Measurements from ENCODE around the gene KYAT1. TPM values are rescaled to one million over a fixed set of nuclear protein-coding genes. Genes with fewer than 3 reads are reported as not detected.

Gene KYAT1
- total RNA-seq, 1 experiment from 2014 or later, result 34.1 TPM

DNA sequence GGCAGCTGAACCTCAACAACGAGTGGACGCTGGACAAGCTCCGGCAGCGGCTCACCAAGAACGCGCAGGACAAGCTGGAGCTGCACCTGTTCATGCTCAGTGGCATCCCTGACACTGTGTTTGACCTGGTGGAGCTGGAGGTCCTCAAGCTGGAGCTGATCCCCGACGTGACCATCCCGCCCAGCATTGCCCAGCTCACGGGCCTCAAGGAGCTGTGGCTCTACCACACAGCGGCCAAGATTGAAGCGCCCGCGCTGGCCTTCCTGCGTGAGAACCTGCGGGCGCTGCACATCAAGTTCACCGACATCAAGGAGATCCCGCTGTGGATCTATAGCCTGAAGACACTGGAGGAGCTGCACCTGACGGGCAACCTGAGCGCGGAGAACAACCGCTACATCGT lies 26.6 kb upstream of the KYAT1 start (continued):
- TF ChIP-seq, protein P1, sequence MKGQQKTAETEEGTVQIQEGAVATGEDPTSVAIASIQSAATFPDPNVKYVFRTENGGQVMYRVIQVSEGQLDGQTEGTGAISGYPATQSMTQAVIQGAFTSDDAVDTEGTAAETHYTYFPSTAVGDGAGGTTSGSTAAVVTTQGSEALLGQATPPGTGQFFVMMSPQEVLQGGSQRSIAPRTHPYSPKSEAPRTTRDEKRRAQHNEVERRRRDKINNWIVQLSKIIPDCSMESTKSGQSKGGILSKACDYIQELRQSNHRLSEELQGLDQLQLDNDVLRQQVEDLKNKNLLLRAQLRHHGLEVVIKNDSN (CRISPR knock-in tag; IDR thresholded peaks at IDR 0.05), result no peak
- TF ChIP-seq FOXJ3 (CRISPR knock-in tag; IDR thresholded peaks at IDR 0.05; ENCODE audit: borderline replicate concordance), result no peak
- TF ChIP-seq, protein P2, sequence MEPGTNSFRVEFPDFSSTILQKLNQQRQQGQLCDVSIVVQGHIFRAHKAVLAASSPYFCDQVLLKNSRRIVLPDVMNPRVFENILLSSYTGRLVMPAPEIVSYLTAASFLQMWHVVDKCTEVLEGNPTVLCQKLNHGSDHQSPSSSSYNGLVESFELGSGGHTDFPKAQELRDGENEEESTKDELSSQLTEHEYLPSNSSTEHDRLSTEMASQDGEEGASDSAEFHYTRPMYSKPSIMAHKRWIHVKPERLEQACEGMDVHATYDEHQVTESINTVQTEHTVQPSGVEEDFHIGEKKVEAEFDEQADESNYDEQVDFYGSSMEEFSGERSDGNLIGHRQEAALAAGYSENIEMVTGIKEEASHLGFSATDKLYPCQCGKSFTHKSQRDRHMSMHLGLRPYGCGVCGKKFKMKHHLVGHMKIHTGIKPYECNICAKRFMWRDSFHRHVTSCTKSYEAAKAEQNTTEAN (CRISPR knock-in tag; IDR thresholded peaks at IDR 0.05), result no peak
- TF ChIP-seq, protein P3, sequence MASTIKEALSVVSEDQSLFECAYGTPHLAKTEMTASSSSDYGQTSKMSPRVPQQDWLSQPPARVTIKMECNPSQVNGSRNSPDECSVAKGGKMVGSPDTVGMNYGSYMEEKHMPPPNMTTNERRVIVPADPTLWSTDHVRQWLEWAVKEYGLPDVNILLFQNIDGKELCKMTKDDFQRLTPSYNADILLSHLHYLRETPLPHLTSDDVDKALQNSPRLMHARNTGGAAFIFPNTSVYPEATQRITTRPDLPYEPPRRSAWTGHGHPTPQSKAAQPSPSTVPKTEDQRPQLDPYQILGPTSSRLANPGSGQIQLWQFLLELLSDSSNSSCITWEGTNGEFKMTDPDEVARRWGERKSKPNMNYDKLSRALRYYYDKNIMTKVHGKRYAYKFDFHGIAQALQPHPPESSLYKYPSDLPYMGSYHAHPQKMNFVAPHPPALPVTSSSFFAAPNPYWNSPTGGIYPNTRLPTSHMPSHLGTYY (CRISPR knock-in tag; IDR thresholded peaks at IDR 0.05), result no peak
- TF ChIP-seq SOX15 (CRISPR knock-in tag; IDR thresholded peaks at IDR 0.05), result no peak
- TF ChIP-seq, protein P4, sequence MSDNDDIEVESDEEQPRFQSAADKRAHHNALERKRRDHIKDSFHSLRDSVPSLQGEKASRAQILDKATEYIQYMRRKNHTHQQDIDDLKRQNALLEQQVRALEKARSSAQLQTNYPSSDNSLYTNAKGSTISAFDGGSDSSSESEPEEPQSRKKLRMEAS (CRISPR knock-in tag; IDR thresholded peaks at IDR 0.05), result no peak
- no peak for TF ChIP-seq NFE2L1 (CRISPR knock-in tag; IDR thresholded peaks at IDR 0.05)
- no peak for TF ChIP-seq ZNF423 (CRISPR knock-in tag; IDR thresholded peaks at IDR 0.05)
- TF ChIP-seq, protein P5, sequence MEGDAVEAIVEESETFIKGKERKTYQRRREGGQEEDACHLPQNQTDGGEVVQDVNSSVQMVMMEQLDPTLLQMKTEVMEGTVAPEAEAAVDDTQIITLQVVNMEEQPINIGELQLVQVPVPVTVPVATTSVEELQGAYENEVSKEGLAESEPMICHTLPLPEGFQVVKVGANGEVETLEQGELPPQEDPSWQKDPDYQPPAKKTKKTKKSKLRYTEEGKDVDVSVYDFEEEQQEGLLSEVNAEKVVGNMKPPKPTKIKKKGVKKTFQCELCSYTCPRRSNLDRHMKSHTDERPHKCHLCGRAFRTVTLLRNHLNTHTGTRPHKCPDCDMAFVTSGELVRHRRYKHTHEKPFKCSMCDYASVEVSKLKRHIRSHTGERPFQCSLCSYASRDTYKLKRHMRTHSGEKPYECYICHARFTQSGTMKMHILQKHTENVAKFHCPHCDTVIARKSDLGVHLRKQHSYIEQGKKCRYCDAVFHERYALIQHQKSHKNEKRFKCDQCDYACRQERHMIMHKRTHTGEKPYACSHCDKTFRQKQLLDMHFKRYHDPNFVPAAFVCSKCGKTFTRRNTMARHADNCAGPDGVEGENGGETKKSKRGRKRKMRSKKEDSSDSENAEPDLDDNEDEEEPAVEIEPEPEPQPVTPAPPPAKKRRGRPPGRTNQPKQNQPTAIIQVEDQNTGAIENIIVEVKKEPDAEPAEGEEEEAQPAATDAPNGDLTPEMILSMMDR (IDR thresholded peaks at IDR 0.05), result no peak
- no peak for TF ChIP-seq RELA (CRISPR knock-in tag; IDR thresholded peaks at IDR 0.05; ENCODE audit: borderline replicate concordance)
- no peak for TF ChIP-seq ZNF219 (CRISPR knock-in tag; IDR thresholded peaks at IDR 0.05; ENCODE audit: borderline replicate concordance)
- TF ChIP-seq, protein P6, sequence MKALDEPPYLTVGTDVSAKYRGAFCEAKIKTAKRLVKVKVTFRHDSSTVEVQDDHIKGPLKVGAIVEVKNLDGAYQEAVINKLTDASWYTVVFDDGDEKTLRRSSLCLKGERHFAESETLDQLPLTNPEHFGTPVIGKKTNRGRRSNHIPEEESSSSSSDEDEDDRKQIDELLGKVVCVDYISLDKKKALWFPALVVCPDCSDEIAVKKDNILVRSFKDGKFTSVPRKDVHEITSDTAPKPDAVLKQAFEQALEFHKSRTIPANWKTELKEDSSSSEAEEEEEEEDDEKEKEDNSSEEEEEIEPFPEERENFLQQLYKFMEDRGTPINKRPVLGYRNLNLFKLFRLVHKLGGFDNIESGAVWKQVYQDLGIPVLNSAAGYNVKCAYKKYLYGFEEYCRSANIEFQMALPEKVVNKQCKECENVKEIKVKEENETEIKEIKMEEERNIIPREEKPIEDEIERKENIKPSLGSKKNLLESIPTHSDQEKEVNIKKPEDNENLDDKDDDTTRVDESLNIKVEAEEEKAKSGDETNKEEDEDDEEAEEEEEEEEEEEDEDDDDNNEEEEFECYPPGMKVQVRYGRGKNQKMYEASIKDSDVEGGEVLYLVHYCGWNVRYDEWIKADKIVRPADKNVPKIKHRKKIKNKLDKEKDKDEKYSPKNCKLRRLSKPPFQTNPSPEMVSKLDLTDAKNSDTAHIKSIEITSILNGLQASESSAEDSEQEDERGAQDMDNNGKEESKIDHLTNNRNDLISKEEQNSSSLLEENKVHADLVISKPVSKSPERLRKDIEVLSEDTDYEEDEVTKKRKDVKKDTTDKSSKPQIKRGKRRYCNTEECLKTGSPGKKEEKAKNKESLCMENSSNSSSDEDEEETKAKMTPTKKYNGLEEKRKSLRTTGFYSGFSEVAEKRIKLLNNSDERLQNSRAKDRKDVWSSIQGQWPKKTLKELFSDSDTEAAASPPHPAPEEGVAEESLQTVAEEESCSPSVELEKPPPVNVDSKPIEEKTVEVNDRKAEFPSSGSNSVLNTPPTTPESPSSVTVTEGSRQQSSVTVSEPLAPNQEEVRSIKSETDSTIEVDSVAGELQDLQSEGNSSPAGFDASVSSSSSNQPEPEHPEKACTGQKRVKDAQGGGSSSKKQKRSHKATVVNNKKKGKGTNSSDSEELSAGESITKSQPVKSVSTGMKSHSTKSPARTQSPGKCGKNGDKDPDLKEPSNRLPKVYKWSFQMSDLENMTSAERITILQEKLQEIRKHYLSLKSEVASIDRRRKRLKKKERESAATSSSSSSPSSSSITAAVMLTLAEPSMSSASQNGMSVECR (CRISPR knock-in tag; IDR thresholded peaks at IDR 0.05; ENCODE audit: borderline replicate concordance), result no peak
- TF ChIP-seq, protein P7, sequence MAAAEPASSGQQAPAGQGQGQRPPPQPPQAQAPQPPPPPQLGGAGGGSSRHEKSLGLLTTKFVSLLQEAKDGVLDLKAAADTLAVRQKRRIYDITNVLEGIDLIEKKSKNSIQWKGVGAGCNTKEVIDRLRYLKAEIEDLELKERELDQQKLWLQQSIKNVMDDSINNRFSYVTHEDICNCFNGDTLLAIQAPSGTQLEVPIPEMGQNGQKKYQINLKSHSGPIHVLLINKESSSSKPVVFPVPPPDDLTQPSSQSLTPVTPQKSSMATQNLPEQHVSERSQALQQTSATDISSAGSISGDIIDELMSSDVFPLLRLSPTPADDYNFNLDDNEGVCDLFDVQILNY (CRISPR knock-in tag; IDR thresholded peaks at IDR 0.05), result no peak

DNA sequence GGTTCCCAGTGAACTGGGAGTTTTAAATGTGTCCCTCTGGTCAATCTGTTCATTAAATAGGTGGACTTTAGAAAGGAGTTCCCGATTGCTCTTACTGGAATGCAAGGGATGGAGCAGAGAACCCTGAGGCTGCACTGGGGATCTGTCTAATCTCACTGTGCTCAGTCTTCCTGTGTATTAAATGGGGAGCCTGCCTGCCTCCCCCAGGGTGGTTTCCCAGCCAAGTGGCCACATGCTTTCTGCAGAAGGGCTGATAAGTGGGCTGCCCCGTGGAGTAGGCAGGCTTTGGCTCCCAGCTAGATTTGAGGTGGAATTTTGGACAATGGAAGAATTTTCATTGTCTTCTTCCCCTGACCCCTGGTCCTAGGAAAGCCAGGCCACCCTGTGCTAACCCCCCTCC lies 25.0 kb upstream of the KYAT1 start:
- TF ChIP-seq, protein P8, sequence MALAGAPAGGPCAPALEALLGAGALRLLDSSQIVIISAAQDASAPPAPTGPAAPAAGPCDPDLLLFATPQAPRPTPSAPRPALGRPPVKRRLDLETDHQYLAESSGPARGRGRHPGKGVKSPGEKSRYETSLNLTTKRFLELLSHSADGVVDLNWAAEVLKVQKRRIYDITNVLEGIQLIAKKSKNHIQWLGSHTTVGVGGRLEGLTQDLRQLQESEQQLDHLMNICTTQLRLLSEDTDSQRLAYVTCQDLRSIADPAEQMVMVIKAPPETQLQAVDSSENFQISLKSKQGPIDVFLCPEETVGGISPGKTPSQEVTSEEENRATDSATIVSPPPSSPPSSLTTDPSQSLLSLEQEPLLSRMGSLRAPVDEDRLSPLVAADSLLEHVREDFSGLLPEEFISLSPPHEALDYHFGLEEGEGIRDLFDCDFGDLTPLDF (CRISPR knock-in tag; IDR thresholded peaks at IDR 0.05), result no peak
- TF ChIP-seq ZNF121 (CRISPR knock-in tag; IDR thresholded peaks at IDR 0.05) (no peak), NFATC4 (CRISPR knock-in tag; IDR thresholded peaks at IDR 0.05) (no peak), SOX15 (CRISPR knock-in tag; IDR thresholded peaks at IDR 0.05) (no peak)
- ATAC-seq (no peak), DNase-seq (ENCODE audit: low spot score) (no peak)
- peaks cover 31% of the 10 kb centered on the region for H3K36me3 Mint-ChIP-seq
- H3K27ac Mint-ChIP-seq, result peak overlapping the region; percentile 89
- peaks cover 7% of the 10 kb centered on the region for H3K4me1 Mint-ChIP-seq
- no peaks in the 10 kb centered on the region; the same call in 1 of the 2 replicates for H3K27me3 Mint-ChIP-seq (ENCODE audit: low read depth)
- POLR2A ChIA-PET, result no interaction called here
- CTCF ChIA-PET, result interaction anchor here (0.6 kb wide), 1 partner anchor 26 kb away, joined by 3 read pairs; no protein-coding TSS in a partner anchor
- no peaks in the 10 kb centered on the region for H3K9me3 Mint-ChIP-seq
- H3K4me3 Mint-ChIP-seq, result no peak overlapping the region
